Liver (tissue), 9 donors: ENCODE measurements around the gene SOX6. TPM values are rescaled to one million over a fixed set of nuclear protein-coding genes. Genes with fewer than 3 reads are reported as not detected.

Source experiments
- DNase-seq: peaks from one replicate; pipeline ENCODE4 v3.0.0-alpha.2; 2017; ENCODE audit warnings: low spot score
- H3K27ac ChIP-seq, 2 donors: one replicate each; pipeline ENCODE4 v1.7.0; 2013; ENCODE audit warnings: inconsistent platforms in 2 of 2, low read length in 2 of 2, control low read depth in 1 of 2, low read depth in 1 of 2, mild to moderate bottlenecking in 1 of 2
- H3K27me3 ChIP-seq, 4 donors: one replicate each; pipeline versions ENCODE4 v1.6.1 to v1.7.0; 2013; ENCODE audit warnings: low read length in 3 of 4, inconsistent platforms in 1 of 4, mild to moderate bottlenecking in 1 of 4, moderate library complexity in 1 of 4; ENCODE audit not compliant: control insufficient read depth in 4 of 4, insufficient read depth in 4 of 4
- H3K36me3 ChIP-seq, 4 donors: one replicate each; pipeline versions ENCODE4 v1.6.1 to v1.7.0; 2013; ENCODE audit warnings: low read length in 3 of 4, mild to moderate bottlenecking in 3 of 4, low read depth in 1 of 4, moderate library complexity in 1 of 4; ENCODE audit not compliant: control insufficient read depth in 4 of 4, insufficient read depth in 3 of 4
- H3K4me1 ChIP-seq, 4 donors: one replicate each; pipeline versions ENCODE4 v1.6.1 to v1.7.0; 2013; ENCODE audit warnings: low read length in 3 of 4, mild to moderate bottlenecking in 3 of 4, moderate library complexity in 1 of 4; ENCODE audit not compliant: control insufficient read depth in 4 of 4, insufficient read depth in 4 of 4
- H3K4me3 ChIP-seq, 3 donors: one replicate each; pipeline versions ENCODE4 v1.6.1 to v1.7.0; 2013; ENCODE audit warnings: low read length in 3 of 3, control low read depth in 1 of 3, low read depth in 1 of 3, mild to moderate bottlenecking in 1 of 3
- H3K9ac ChIP-seq, 2 donors: one replicate each; pipeline ENCODE4 v1.7.0; 2013; ENCODE audit warnings: low read length in 2 of 2, mild to moderate bottlenecking in 2 of 2, moderate library complexity in 2 of 2, control low read depth in 1 of 2, low read depth in 1 of 2
- H3K9me3 ChIP-seq, 4 donors: one replicate each; pipeline versions ENCODE4 v1.6.1 to v1.7.0; 2013; ENCODE audit warnings: low read length in 3 of 4; ENCODE audit not compliant: control insufficient read depth in 4 of 4
- EGR1 ChIP-seq, 2 donors: IDR thresholded peaks; 2 replicates each; pipeline ENCODE4 v1.6.1; 2016 to 2018; ENCODE audit warnings: antibody characterized with exemption in 2 of 2, low read depth in 2 of 2
- FOXA2 ChIP-seq: IDR thresholded peaks from 2 replicates; pipeline ENCODE4 v1.6.1; 2016; ENCODE audit warnings: antibody characterized with exemption
- GABPA ChIP-seq, 2 donors: IDR thresholded peaks in 1 of 2; conservative IDR thresholded peaks in 1 of 2; 2 replicates each; pipeline ENCODE4 v1.6.1; 2016; ENCODE audit warnings: antibody characterized with exemption in 2 of 2, mild to moderate bottlenecking in 1 of 2, moderate library complexity in 1 of 2
- HNF4A ChIP-seq, 2 donors: conservative IDR thresholded peaks; 2 replicates each; pipeline ENCODE4 v1.6.1; 2016; ENCODE audit warnings: antibody characterized with exemption in 2 of 2, mild to moderate bottlenecking in 2 of 2
- JUND ChIP-seq, 2 donors: IDR thresholded peaks; 2 replicates each; pipeline ENCODE4 v1.6.1; 2016; ENCODE audit warnings: antibody characterized with exemption in 2 of 2
- NR2F2 ChIP-seq: IDR thresholded peaks from 2 replicates; pipeline ENCODE4 v1.6.1; 2016; ENCODE audit warnings: antibody characterized with exemption
- RAD21 ChIP-seq, 2 donors: IDR thresholded peaks; 2 replicates each; pipeline ENCODE4 v1.6.1; 2016; ENCODE audit warnings: antibody characterized with exemption in 2 of 2, mild to moderate bottlenecking in 2 of 2
- REST ChIP-seq: IDR thresholded peaks from 2 replicates; pipeline ENCODE4 v1.6.1; 2016; ENCODE audit warnings: antibody characterized with exemption, mild to moderate bottlenecking
- RXRA ChIP-seq, 2 donors: IDR thresholded peaks; 2 replicates each; pipeline ENCODE4 v1.6.1; 2017 to 2018; ENCODE audit warnings: antibody characterized with exemption in 2 of 2, mild to moderate bottlenecking in 1 of 2
- SP1 ChIP-seq: IDR thresholded peaks from 2 replicates; pipeline ENCODE4 v1.6.1; 2018; ENCODE audit warnings: antibody characterized with exemption, mild to moderate bottlenecking
- TAF1 ChIP-seq: conservative IDR thresholded peaks from 2 replicates; pipeline ENCODE4 v1.6.1; 2016; ENCODE audit warnings: antibody characterized with exemption, mild to moderate bottlenecking
- YY1 ChIP-seq: IDR thresholded peaks from 2 replicates; pipeline ENCODE4 v1.6.1; 2016; ENCODE audit warnings: antibody characterized with exemption, mild to moderate bottlenecking
- ZBTB33 ChIP-seq: IDR thresholded peaks from 2 replicates; pipeline ENCODE4 v1.6.1; 2016; ENCODE audit warnings: antibody characterized with exemption
- WGBS: extraction: QIAGEN DNeasy Blood & Tissue Kit; methylation state at CpG from one replicate; pipeline ENCODE4 v1.1.7; 2013; 5-methylcytosine and 5-hydroxymethylcytosine counted together
- polyA plus RNA-seq, 2 donors: library from polyadenylated mRNA; stranded (reverse) in 1 of 2; unstranded in 1 of 2; fragments of 200-250 nt in 1 of 2; fragments of >200 nt in 1 of 2; fragmentation: Nextera tagmentation in 1 of 2; extraction: Ambion mirVana in 1 of 2; gene quantifications; one replicate each; pipeline versions ENCODE4 v1.2.1 to v1.2.3, GENCODE V29; 2013 to 2015
- total RNA-seq, 2 donors: library from RNA; depleted of rRNA; stranded (reverse); fragments of >200 nt; gene quantifications; one replicate each; pipeline ENCODE4 v1.2.3, GENCODE V29; 2014
- TF ChIP-seq, protein P1 (sequence below): IDR thresholded peaks from 2 replicates; pipeline ENCODE4 v1.6.1; 2016; ENCODE audit warnings: antibody characterized with exemption
- TF ChIP-seq, protein P2 (sequence below): fragments of 150-350 bp; IDR thresholded peaks from 2 replicates; pipeline ENCODE4 v1.5.1; 2017; ENCODE audit warnings: improper control_type of control experiment, low read depth, low read length; ENCODE audit not compliant: missing input control
- donor health status: healthy.
- donor health status: healthy.
- donor health status: healthy.
- donor health status: healthy.
- donor health status: healthy.

SOX6 gene
- total and polyA plus RNA-seq, 4 donors: 2.4 to 111 (median 14.8) TPM

DNA sequence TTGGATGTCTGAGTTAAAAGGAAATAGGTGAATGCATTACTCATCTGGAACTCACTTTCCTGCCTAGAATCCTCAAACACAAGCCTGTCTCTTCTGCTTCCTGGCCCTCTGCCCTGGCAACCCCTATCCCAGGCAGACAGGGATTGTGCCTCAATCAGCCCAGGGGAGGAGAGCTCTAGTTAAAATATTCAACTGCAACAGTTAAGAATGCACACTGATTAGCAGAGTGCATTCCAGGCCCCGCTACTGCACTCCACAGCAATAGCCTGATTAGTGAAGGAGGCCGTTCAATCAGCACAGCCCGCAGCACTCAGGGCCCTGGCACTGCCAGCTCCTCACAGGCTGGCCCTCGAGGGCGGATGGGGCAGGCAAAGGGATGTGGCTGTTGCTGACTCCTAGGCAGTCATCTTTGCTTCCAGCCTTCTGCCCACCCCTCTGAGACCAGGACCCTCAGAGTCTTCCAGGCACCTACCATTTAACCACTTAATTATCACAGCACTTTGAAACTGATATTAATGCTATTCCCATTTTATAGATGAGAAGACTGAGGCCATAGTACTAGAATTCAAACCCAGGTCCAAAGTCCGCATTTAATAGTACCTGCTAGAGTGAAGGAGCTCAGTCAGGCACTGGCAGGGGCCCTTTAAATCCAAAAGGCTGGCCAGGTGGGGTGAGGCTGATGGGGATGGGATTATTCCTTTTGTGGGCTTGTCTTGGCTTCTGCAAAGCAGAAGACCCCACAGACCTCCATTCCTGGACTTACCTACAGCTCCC lies 435.3 kb downstream of the SOX6 start (continued):
- TF ChIP-seq TAF1: no peak
- TF ChIP-seq, protein P1, sequence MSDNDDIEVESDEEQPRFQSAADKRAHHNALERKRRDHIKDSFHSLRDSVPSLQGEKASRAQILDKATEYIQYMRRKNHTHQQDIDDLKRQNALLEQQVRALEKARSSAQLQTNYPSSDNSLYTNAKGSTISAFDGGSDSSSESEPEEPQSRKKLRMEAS: no peak

DNA sequence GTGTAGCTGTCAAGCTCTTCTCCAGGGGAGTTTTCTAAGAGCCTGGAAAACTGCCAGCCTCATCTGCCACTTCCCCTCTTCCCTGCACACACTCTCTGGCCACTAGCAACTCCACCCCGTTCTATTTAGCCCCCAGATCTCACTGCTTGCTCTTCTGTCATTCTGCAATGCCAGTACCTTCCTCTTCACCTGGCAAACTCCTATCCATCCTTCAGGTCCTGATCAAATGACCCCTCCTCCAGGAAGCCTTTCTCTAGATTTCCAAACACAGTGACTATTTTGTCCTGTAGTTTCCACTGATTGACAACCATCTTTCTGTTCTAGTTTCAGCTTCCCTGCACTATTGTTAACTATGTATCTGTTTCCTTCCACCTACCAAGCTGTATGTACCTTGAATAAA lies 437.7 kb downstream of the SOX6 start:
- no peak for DNase-seq
- Histone ChIP-seq H3K27ac (no peak overlapping the region), H3K9me3 (no peaks in the 10 kb centered on the region), H3K27me3 (no peaks in the 10 kb centered on the region), H3K4me1 (no peaks in the 10 kb centered on the region), H3K9ac (no peak overlapping the region), H3K4me3 (no peak overlapping the region), H3K36me3 (no peaks in the 10 kb centered on the region)
- 63% methylated on average over 1 of the region's 1 CpG for WGBS
- no peak for TF ChIP-seq GABPA (IDR thresholded peaks at IDR 0.05 in 1 of 2, conservative IDR thresholded peaks at IDR 0.05 in 1 of 2)
- TF ChIP-seq RXRA (IDR thresholded peaks at IDR 0.05): no peak
- TF ChIP-seq RAD21 (IDR thresholded peaks at IDR 0.05): no peak
- no peak for TF ChIP-seq JUND (IDR thresholded peaks at IDR 0.05)
- TF ChIP-seq YY1: no peak
- no peak for TF ChIP-seq NR2F2
- no peak for TF ChIP-seq SP1
- TF ChIP-seq HNF4A (conservative IDR thresholded peaks at IDR 0.05): no peak
- no peak for TF ChIP-seq REST
- no peak for TF ChIP-seq TAF1
- no peak for TF ChIP-seq EGR1 (IDR thresholded peaks at IDR 0.05; ENCODE audit: low read depth in 2 of 2)
- TF ChIP-seq FOXA2: no peak
- TF ChIP-seq, protein P2, sequence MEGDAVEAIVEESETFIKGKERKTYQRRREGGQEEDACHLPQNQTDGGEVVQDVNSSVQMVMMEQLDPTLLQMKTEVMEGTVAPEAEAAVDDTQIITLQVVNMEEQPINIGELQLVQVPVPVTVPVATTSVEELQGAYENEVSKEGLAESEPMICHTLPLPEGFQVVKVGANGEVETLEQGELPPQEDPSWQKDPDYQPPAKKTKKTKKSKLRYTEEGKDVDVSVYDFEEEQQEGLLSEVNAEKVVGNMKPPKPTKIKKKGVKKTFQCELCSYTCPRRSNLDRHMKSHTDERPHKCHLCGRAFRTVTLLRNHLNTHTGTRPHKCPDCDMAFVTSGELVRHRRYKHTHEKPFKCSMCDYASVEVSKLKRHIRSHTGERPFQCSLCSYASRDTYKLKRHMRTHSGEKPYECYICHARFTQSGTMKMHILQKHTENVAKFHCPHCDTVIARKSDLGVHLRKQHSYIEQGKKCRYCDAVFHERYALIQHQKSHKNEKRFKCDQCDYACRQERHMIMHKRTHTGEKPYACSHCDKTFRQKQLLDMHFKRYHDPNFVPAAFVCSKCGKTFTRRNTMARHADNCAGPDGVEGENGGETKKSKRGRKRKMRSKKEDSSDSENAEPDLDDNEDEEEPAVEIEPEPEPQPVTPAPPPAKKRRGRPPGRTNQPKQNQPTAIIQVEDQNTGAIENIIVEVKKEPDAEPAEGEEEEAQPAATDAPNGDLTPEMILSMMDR: no peak
- TF ChIP-seq ZBTB33: no peak
- TF ChIP-seq, protein P1: no peak
